HepG2 (cell line): Measurements from ENCODE around the gene TMTC4. TPM values are rescaled to one million over a fixed set of nuclear protein-coding genes. Genes with fewer than 3 reads are reported as not detected.

Experiments
- E2F5 ChIP-seq: sonication (generic); formaldehyde crosslinking; conservative IDR thresholded peaks from 2 replicates; pipeline ENCODE4 v1.4.0; 2020; ENCODE audit warnings: missing genetic modification reagents
- HDAC1 ChIP-seq: sonication (generic); formaldehyde crosslinking; IDR thresholded peaks from 2 replicates; pipeline ENCODE4 v1.5.1; 2020; ENCODE audit warnings: mild to moderate bottlenecking, missing genetic modification reagents
- PCBP2 ChIP-seq: fragments of 200-400 bp; formaldehyde crosslinking; optimal IDR thresholded peaks from 2 replicates; pipeline ENCODE3; 2018; ENCODE audit warnings: low read length, low read depth; ENCODE audit not compliant: poor library complexity, severe bottlenecking
- PHF8 ChIP-seq: sonication (generic); formaldehyde crosslinking; IDR thresholded peaks from 2 replicates; pipeline ENCODE4 v1.5.0; 2020; ENCODE audit warnings: missing genetic modification reagents
- SNAPC4 ChIP-seq: sonication (generic); formaldehyde crosslinking; IDR thresholded peaks from 2 replicates; pipeline ENCODE4 v1.4.0; 2020; ENCODE audit warnings: mild to moderate bottlenecking, missing genetic modification reagents
- THAP7 ChIP-seq: sonication (generic); formaldehyde crosslinking; IDR thresholded peaks from 2 replicates; pipeline ENCODE4 v1.8.1; 2023; ENCODE audit warnings: mild to moderate bottlenecking, missing genetic modification reagents
- ZNF552 ChIP-seq: sonication (generic); formaldehyde crosslinking; IDR thresholded peaks from 2 replicates; pipeline ENCODE4 v1.9.0; 2022; ENCODE audit warnings: missing genetic modification reagents, mild to moderate bottlenecking, borderline replicate concordance
- ZNF646 ChIP-seq: sonication (generic); formaldehyde crosslinking; IDR thresholded peaks from 2 replicates; pipeline ENCODE4 v1.9.0; 2021; ENCODE audit warnings: mild to moderate bottlenecking, missing genetic modification reagents
- ZNF709 ChIP-seq: sonication (generic); formaldehyde crosslinking; IDR thresholded peaks from 2 replicates; pipeline ENCODE4 v1.5.0; 2020; ENCODE audit warnings: mild to moderate bottlenecking, missing genetic modification reagents
- polyA plus RNA-seq, 8 experiments: library from polyadenylated mRNA; depleted of rRNA in 3 of 8; stranded (reverse) in 7 of 8; unstranded in 1 of 8; fragments of >200 nt; fragmentation: Illumina TruSeq in 4 of 8; extraction: Trizol in 4 of 8; gene quantifications; 2 replicates each; pipeline versions ENCODE4 v1.2.1 to v1.2.3, GENCODE V29; 2011 to 2016; ENCODE audit warnings: low read depth in 4 of 8, missing spikeins in 1 of 8, mixed read lengths in 1 of 8; ENCODE audit not compliant: insufficient read depth in 1 of 8
- total RNA-seq, 5 experiments: library from RNA; depleted of rRNA; stranded (reverse); fragments of >200 nt; fragmentation: Illumina TruSeq; extraction: Trizol; gene quantifications; 2 replicates each; pipeline ENCODE4 v1.2.3, GENCODE V29; 2016; ENCODE audit warnings: low read depth in 1 of 5
- TF ChIP-seq, protein P1 (sequence below): sonication (generic); formaldehyde crosslinking; IDR thresholded peaks from 2 replicates; pipeline ENCODE4 v1.4.0; 2020; ENCODE audit warnings: missing genetic modification reagents

Gene TMTC4
- total and polyA plus RNA-seq, 2 of the 13 experiments (the other 11 are each of a cell fraction or from before 2014, with no cell fraction given): 16.0 to 22.6 TPM

DNA sequence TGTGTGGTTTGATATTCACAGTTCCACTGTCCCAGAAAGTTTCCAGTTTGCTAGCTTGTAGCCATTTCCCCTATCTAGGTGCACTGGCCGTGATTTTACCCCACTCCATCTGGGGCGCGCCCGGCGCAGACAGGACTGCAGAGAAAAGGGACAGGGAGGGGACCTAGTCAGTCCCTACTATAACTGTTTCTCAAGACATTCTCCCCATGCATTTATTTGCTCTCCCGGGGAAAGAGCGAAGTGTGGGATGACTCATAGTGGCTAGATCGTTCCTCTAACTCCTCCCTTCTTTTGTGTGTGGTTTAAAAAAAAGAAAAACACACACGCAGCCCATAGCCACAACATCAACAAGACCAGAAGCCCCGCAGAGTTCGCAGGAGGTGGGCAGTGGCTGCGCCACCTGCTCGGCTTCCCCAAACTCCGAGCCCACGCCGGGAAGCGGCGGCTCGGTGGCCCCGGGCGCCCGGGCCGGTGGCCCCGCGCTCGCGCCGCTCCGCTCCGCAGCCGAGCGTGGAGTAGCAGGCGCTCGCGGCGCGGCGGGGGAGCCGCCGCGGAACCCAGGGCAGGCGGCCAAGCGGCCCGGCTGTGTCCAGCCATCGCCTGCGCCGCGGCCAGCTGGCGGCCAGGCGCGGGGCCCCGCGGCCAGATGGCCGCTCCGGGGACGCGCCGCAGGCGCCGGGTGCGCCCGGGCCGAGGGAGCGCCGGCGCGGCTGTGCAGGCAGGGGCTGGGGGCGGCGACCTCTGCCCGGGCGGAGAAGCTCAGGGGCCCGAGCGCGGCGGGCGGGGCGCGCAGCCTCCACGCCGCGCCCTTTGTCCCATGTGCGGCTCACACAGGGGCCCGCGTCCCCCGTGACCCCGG lies 653 bp downstream of the TMTC4 start (continued):
- TF ChIP-seq SNAPC4 (CRISPR knock-in tag) (no peak), PHF8 (CRISPR knock-in tag) (0 out of 2 replicates have a peak, but pooled peaks have one; percentile 20), ZNF552 (no peak), HDAC1 (0 out of 2 replicates have a peak, but pooled peaks have one; percentile 2), ZNF646 (CRISPR knock-in tag) (no peak), ZNF709 (CRISPR knock-in tag) (0 out of 2 replicates have a peak, but pooled peaks have one; percentile 22), THAP7 (CRISPR knock-in tag) (no peak), PCBP2 (no peak), E2F5 (CRISPR knock-in tag) (no peak)
- TF ChIP-seq, protein P1, sequence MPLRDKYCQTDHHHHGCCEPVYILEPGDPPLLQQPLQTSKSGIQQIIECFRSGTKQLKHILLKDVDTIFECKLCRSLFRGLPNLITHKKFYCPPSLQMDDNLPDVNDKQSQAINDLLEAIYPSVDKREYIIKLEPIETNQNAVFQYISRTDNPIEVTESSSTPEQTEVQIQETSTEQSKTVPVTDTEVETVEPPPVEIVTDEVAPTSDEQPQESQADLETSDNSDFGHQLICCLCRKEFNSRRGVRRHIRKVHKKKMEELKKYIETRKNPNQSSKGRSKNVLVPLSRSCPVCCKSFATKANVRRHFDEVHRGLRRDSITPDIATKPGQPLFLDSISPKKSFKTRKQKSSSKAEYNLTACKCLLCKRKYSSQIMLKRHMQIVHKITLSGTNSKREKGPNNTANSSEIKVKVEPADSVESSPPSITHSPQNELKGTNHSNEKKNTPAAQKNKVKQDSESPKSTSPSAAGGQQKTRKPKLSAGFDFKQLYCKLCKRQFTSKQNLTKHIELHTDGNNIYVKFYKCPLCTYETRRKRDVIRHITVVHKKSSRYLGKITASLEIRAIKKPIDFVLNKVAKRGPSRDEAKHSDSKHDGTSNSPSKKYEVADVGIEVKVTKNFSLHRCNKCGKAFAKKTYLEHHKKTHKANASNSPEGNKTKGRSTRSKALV (CRISPR knock-in tag): no peak
